Ovary (tissue), 9 donors: Measurements from ENCODE around the gene MRPL22. TPM values are rescaled to one million over a fixed set of nuclear protein-coding genes. Genes with fewer than 3 reads are reported as not detected.
"Not testable (repeated sequence)": the region's sequence is repeated elsewhere in the genome, so short reads cannot be mapped to it uniquely, and the experiment has no call there.

Experiments
- DNase-seq, 5 donors: peaks; one replicate each; pipeline ENCODE4 v3.0.0-alpha.2; 2019 to 2020
- H3K27ac ChIP-seq, 2 donors: fragments of 200-600 bp; one replicate each; pipeline versions ENCODE4 v1.5.1 to v1.8.0; 2019 to 2022
- H3K27me3 ChIP-seq: fragments of 200-600 bp; one replicate; pipeline ENCODE4 v1.8.0; 2022
- H3K36me3 ChIP-seq: fragments of 200-600 bp; sonication (generic); one replicate; pipeline ENCODE4 v1.5.1; 2019
- H3K4me1 ChIP-seq: one replicate; pipeline ENCODE4 v1.8.1; 2013; ENCODE audit warnings: mild to moderate bottlenecking, moderate library complexity; ENCODE audit not compliant: insufficient read depth
- H3K4me3 ChIP-seq: fragments of 200-600 bp; sonication (generic); one replicate; pipeline ENCODE4 v1.5.1; 2017
- H3K9me3 ChIP-seq, 2 donors: fragments of 200-600 bp in 1 of 2; sonication (generic) in 1 of 2; one replicate each; pipeline versions ENCODE4 v1.5.1 to v1.8.1; 2013 to 2019; ENCODE audit warnings: mild to moderate bottlenecking in 1 of 2, moderate library complexity in 1 of 2
- EP300 ChIP-seq: sonication (generic); formaldehyde crosslinking; IDR thresholded peaks from one replicate; pipeline ENCODE4 v1.6.1; 2017; ENCODE audit warnings: antibody characterized with exemption
- POLR2A ChIP-seq: fragments of 450-650 bp; IDR thresholded peaks from one replicate; pipeline ENCODE4 v1.6.1; 2017; ENCODE audit warnings: antibody characterized with exemption, mild to moderate bottlenecking, moderate library complexity
- WGBS, 3 donors: extraction: QIAGEN DNeasy Blood & Tissue Kit in 1 of 3; methylation state at CpG; one replicate each; pipeline versions ENCODE4 v1.1.5 to v1.1.7; 2013 to 2017; 5-methylcytosine and 5-hydroxymethylcytosine counted together
- intact Hi-C, 4 donors: fragments of 100-400 bp; cut with DNase I; formaldehyde crosslinking; loops; one replicate each; pipeline versions ENCODE4 v1.11.0 to v1.15.1; 2022 to 2023
- polyA plus RNA-seq, 2 donors: library from polyadenylated mRNA; stranded (reverse); fragments of 200-250 nt in 1 of 2; fragments of 350-450 nt in 1 of 2; fragmentation: Illumina TruSeq in 1 of 2; extraction: RNeasy Lipid Tissue Mini Kit (QIAGEN cat#74804) in 1 of 2; gene quantifications; one replicate each; pipeline ENCODE4 v1.2.3, GENCODE V29; 2013 to 2014
- total RNA-seq, 7 donors: library from RNA; depleted of rRNA in 2 of 7; stranded (reverse); fragments of >200 nt in 2 of 7; fragmentation: NEBNext Ultra II Directional in 3 of 7; extraction: Animal tissue kit (Norgen Biotek cat#: 25700) in 3 of 7; gene quantifications; one replicate each; pipeline versions ENCODE4 v1.1.0 to v1.2.4, GENCODE V29; 2016 to 2023
- TF ChIP-seq, protein P1 (sequence below), 3 donors: fragments of 450-650 bp in 2 of 3; fragments of 200-600 bp in 1 of 3; IDR thresholded peaks; one replicate each; pipeline versions ENCODE4 v1.5.1 to v1.8.0; 2016 to 2022; ENCODE audit warnings: antibody characterized with exemption in 3 of 3, mild to moderate bottlenecking in 1 of 3
- donor health status: DM: no; HTN: no; CAD: no; lungs with moderate emphysema.
- donor health status: DM: no; HTN: no; CAD: no.
- donor health status: Bipolar disorder and iron deficiency.
- donor health status: DM: yes; HTN: yes; CAD: no.
- donor health status: DM: no; HTN: no; CAD: no.
- donor health status: DM: yes; HTN: yes; CAD: no.

Gene MRPL22
- total and polyA plus RNA-seq, 9 donors = 21.4 to 54.6 (median 38.1) TPM

DNA sequence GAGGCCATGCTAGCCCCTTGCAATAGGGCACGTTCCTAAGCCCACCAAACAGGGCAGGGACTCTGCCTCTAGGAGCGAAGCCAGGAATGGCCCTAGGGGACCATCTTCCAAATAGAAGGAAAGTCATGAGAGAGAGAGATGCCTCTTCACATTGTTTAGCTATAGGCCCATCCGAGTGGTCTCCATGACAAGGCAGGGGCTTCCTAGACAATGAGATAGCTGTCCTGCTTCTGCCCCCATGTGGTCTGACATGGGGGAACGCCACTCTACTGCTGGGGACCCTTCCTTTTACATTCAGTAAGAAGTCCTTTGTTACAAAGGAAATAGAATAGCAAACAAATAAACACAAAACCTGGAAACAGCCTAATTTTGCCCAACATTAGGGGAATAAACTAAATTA lies 54.8 kb downstream of the MRPL22 start:
- no peak overlapping the region for H3K4me3 ChIP-seq
- no peaks in the 10 kb centered on the region for H3K36me3 ChIP-seq
- WGBS, 3 donors = 66 to 80% (median 73%) methylated on average over 4 of the region's 4 CpGs

DNA sequence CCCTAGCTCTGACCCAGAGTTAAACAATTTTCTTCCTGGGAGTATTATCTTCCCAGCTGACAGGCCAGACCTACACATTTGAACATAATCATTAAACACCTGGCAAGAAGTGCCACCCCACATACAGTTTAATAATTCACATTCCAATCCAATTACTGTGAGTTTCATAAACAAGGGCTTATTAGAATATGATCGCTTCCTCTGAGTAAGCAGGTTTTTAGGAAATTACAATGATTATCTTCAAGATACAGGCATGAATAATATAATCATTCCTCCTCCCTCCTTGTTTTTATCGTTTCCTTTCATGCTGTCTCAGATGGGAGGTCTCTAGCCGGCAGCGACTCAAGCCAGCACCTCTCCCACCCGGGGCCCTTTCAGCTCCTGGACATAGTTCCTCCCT lies 56.9 kb downstream of the MRPL22 start:
- no peak overlapping the region for H3K27ac ChIP-seq
- intact Hi-C loops = no loop called here
- WGBS, 3 donors = 19 to 37% (median 28%) methylated on average over 5 of the region's 5 CpGs

More for the DNA sequence above, 54.8 kb downstream of the MRPL22 start:
- no peaks in the 10 kb centered on the region for H3K4me1 ChIP-seq
- no peaks in the 10 kb centered on the region for H3K9me3 ChIP-seq
- intact Hi-C loops = no loop called here
- TF ChIP-seq EP300 (no peak), POLR2A (no peak)
- TF ChIP-seq, protein P1, sequence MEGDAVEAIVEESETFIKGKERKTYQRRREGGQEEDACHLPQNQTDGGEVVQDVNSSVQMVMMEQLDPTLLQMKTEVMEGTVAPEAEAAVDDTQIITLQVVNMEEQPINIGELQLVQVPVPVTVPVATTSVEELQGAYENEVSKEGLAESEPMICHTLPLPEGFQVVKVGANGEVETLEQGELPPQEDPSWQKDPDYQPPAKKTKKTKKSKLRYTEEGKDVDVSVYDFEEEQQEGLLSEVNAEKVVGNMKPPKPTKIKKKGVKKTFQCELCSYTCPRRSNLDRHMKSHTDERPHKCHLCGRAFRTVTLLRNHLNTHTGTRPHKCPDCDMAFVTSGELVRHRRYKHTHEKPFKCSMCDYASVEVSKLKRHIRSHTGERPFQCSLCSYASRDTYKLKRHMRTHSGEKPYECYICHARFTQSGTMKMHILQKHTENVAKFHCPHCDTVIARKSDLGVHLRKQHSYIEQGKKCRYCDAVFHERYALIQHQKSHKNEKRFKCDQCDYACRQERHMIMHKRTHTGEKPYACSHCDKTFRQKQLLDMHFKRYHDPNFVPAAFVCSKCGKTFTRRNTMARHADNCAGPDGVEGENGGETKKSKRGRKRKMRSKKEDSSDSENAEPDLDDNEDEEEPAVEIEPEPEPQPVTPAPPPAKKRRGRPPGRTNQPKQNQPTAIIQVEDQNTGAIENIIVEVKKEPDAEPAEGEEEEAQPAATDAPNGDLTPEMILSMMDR (IDR thresholded peaks at IDR 0.05) = no peak
- DNase-seq = no peak
- no peak overlapping the region for H3K27ac ChIP-seq
- no peaks in the 10 kb centered on the region for H3K27me3 ChIP-seq

DNA sequence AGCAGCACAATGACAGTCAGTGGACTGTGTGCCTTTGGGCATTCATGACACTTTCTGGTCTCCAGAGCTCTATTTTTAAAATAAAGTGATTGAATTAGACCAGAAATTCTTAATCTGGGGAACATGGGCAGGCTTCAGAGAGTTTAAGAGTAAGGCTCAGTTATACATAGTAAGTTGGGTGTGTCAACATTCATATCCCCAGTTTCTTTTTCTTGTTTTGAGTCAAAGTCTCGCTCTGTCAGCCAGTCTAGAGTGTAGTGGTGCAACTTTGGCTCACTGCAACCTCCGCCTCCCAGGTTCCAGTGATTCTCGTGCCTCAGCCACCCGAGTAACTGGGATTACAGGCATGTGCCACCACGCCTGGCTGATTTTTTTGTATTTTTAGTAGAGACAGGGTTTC lies 59.0 kb downstream of the MRPL22 start:
- Histone ChIP-seq H3K36me3 (no peaks in the 10 kb centered on the region), H3K9me3 (no peaks in the 10 kb centered on the region), H3K4me1 (no peaks in the 10 kb centered on the region), H3K27ac (no peak overlapping the region), H3K27me3 (no peaks in the 10 kb centered on the region), H3K4me3 (no peak overlapping the region)
- TF ChIP-seq POLR2A (no peak), EP300 (no peak)
- TF ChIP-seq, protein P1 (IDR thresholded peaks at IDR 0.05) = no peak
- 92 to 94% (median 93%) methylated on average over 5 of the region's 5 CpGs for WGBS, 3 donors
- intact Hi-C loops = no loop called here
- DNase-seq = no peak

More for the DNA sequence above, 56.9 kb downstream of the MRPL22 start:
- TF ChIP-seq, protein P1 (IDR thresholded peaks at IDR 0.05) = no peak
- TF ChIP-seq POLR2A (no peak), EP300 (no peak)
- H3K9me3 ChIP-seq = no peaks in the 10 kb centered on the region
- no peaks in the 10 kb centered on the region for H3K36me3 ChIP-seq
- no peak overlapping the region for H3K4me3 ChIP-seq
- H3K27me3 ChIP-seq = no peaks in the 10 kb centered on the region
- DNase-seq = no peak
- H3K4me1 ChIP-seq = no peaks in the 10 kb centered on the region

DNA sequence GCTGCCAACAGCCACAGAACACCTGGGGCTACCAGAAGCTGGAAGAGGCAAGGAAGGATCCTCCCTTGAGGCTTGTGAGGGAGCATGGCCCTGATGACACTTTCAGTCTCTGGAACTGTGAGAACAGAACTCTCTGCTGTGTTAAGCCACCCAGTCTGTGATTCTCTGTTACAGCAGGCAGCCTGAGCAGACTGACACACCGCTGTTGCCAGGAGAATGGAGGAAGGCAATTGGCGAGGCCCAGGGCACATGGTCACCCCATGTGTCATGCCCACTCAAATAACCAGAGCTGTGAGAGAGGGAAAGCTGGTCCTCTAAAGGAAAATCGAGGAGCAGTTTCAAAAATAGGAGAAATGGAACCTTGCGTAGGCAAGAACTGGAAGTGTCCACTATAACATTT lies 60.6 kb downstream of the MRPL22 start:
- no peaks in the 10 kb centered on the region for H3K27me3 ChIP-seq
- H3K4me3 ChIP-seq = no peak overlapping the region
- no peaks in the 10 kb centered on the region for H3K36me3 ChIP-seq
- 93 to 97% (median 96%) methylated on average over 4 of the region's 4 CpGs for WGBS, 3 donors
- no peaks in the 10 kb centered on the region for H3K9me3 ChIP-seq
- H3K4me1 ChIP-seq = no peaks in the 10 kb centered on the region
- H3K27ac ChIP-seq = no peak overlapping the region
- intact Hi-C loops = no loop called here
- TF ChIP-seq, protein P1 (IDR thresholded peaks at IDR 0.05) = no peak
- TF ChIP-seq EP300 (no peak), POLR2A (no peak)
- DNase-seq = no peak

DNA sequence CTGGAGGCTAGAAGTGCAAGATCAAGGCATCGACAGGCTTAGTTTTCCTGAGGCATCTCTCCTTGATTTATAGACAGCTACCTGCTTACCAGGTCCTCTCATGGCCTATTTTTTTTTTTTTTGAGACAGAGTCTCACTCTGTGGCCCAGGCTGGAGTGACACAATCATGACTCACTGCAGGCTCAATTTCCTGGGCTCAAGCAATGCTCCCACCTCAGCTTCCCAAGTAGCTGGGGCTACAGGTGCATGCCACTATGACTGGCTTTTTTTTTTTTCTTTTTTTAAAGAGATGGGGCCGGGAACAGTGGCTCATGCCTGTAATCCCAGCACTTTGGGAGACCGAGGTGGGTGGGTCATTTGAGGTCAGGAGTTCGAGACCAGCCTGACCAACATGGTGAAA lies 61.8 kb downstream of the MRPL22 start:
- H3K36me3 ChIP-seq, H3K4me3 ChIP-seq, H3K27me3 ChIP-seq, H3K9me3 ChIP-seq, H3K4me1 ChIP-seq, H3K27ac ChIP-seq, intact Hi-C loops, DNase-seq: not testable (repeated sequence)
- WGBS, 3 donors = 83 to 84% (median 84%) methylated on average over 4 of the region's 4 CpGs
